Measurements from ENCODE around the gene KCNH5.

KCNH5 gene

GRCh38 chr14:62661818-62662217 lies 383.4 kb downstream of the KCNH5 start:
- H4K20me1 ChIP-seq (ENCODE audit: insufficient read depth, low read length), result no peaks in the 10 kb centered on the region
- no peak overlapping the region for H2AFZ ChIP-seq (ENCODE audit: low read length)
- H3K9me3 ChIP-seq (replicated peaks; ENCODE audit: insufficient read depth, low read length), result no peaks in the 10 kb centered on the region
- TF ChIP-seq EZH2 (optimal IDR thresholded peaks at IDR 0.05; ENCODE audit: low read depth, low read length), result no peak
- no peak for TF ChIP-seq EZH2phosphoT487 (IDR thresholded peaks at IDR 0.05; ENCODE audit: low read length)
- no peak for TF ChIP-seq CTCF (IDR thresholded peaks at IDR 0.05; ENCODE audit: low read length)
- DNase-seq, result peak; percentile 7
- no peak overlapping the region for H3K4me3 ChIP-seq (ENCODE audit: low read length)
- H3K27ac ChIP-seq (ENCODE audit: low read length), result no peak overlapping the region
- no peaks in the 10 kb centered on the region for H3F3A ChIP-seq (ENCODE audit: insufficient read depth, low read length)
- H3K9ac ChIP-seq (ENCODE audit: low read length), result no peak overlapping the region
- no peaks in the 10 kb centered on the region for H3K27me3 ChIP-seq (replicated peaks; ENCODE audit: insufficient read depth, low read length)
- no peaks in the 10 kb centered on the region for H3K79me2 ChIP-seq (ENCODE audit: low read length)
- no peaks in the 10 kb centered on the region for H3K9me2 ChIP-seq (replicated peaks; ENCODE audit: insufficient read depth, low read length)
- H3K4me1 ChIP-seq (ENCODE audit: low read length), result no peaks in the 10 kb centered on the region
- H3K4me2 ChIP-seq (ENCODE audit: low read depth, low read length), result no peak overlapping the region
- no peaks in the 10 kb centered on the region for H3K36me3 ChIP-seq (replicated peaks; ENCODE audit: insufficient read depth, low read length)

GRCh38 chr14:62658631-62659030 lies 386.6 kb downstream of the KCNH5 start:
- H3K4me2 ChIP-seq (ENCODE audit: low read depth, low read length), result no peak overlapping the region
- no peak overlapping the region for H3K4me3 ChIP-seq (ENCODE audit: low read length)
- no peaks in the 10 kb centered on the region for H3K4me1 ChIP-seq (ENCODE audit: low read length)
- no peaks in the 10 kb centered on the region for H3K36me3 ChIP-seq (replicated peaks; ENCODE audit: insufficient read depth, low read length)
- H3K9ac ChIP-seq (ENCODE audit: low read length), result no peak overlapping the region
- no peaks in the 10 kb centered on the region for H3K9me2 ChIP-seq (replicated peaks; ENCODE audit: insufficient read depth, low read length)
- H4K20me1 ChIP-seq (ENCODE audit: insufficient read depth, low read length), result no peaks in the 10 kb centered on the region
- H2AFZ ChIP-seq (ENCODE audit: low read length), result no peak overlapping the region
- TF ChIP-seq EZH2phosphoT487 (IDR thresholded peaks at IDR 0.05; ENCODE audit: low read length) (no peak), EZH2 (optimal IDR thresholded peaks at IDR 0.05; ENCODE audit: low read depth, low read length) (no peak), CTCF (IDR thresholded peaks at IDR 0.05; ENCODE audit: low read length) (no peak)
- H3F3A ChIP-seq (ENCODE audit: insufficient read depth, low read length), result no peaks in the 10 kb centered on the region
- no peaks in the 10 kb centered on the region for H3K9me3 ChIP-seq (replicated peaks; ENCODE audit: insufficient read depth, low read length)
- H3K27me3 ChIP-seq (replicated peaks; ENCODE audit: insufficient read depth, low read length), result no peaks in the 10 kb centered on the region
- no peaks in the 10 kb centered on the region for H3K79me2 ChIP-seq (ENCODE audit: low read length)
- H3K27ac ChIP-seq (ENCODE audit: low read length), result no peak overlapping the region
- no peak for DNase-seq

GRCh38 chr14:62657376-62657775 lies 387.9 kb downstream of the KCNH5 start:
- no peak overlapping the region for H3K4me3 ChIP-seq (ENCODE audit: low read length)
- no peaks in the 10 kb centered on the region for H3K27me3 ChIP-seq (replicated peaks; ENCODE audit: insufficient read depth, low read length)
- H3K9me3 ChIP-seq (replicated peaks; ENCODE audit: insufficient read depth, low read length), result no peaks in the 10 kb centered on the region
- no peaks in the 10 kb centered on the region for H3K36me3 ChIP-seq (replicated peaks; ENCODE audit: insufficient read depth, low read length)
- TF ChIP-seq EZH2 (optimal IDR thresholded peaks at IDR 0.05; ENCODE audit: low read depth, low read length), result no peak
- H4K20me1 ChIP-seq (ENCODE audit: insufficient read depth, low read length), result no peaks in the 10 kb centered on the region
- no peak overlapping the region for H2AFZ ChIP-seq (ENCODE audit: low read length)
- no peaks in the 10 kb centered on the region for H3K4me1 ChIP-seq (ENCODE audit: low read length)
- H3F3A ChIP-seq (ENCODE audit: insufficient read depth, low read length), result no peaks in the 10 kb centered on the region
- H3K9me2 ChIP-seq (replicated peaks; ENCODE audit: insufficient read depth, low read length), result no peaks in the 10 kb centered on the region
- H3K4me2 ChIP-seq (ENCODE audit: low read depth, low read length), result no peak overlapping the region
- no peak for DNase-seq
- H3K27ac ChIP-seq (ENCODE audit: low read length), result no peak overlapping the region
- no peak overlapping the region for H3K9ac ChIP-seq (ENCODE audit: low read length)
- H3K79me2 ChIP-seq (ENCODE audit: low read length), result no peaks in the 10 kb centered on the region

GRCh38 chr14:62655166-62655565 lies 390.1 kb downstream of the KCNH5 start:
- H3K4me3 ChIP-seq (ENCODE audit: low read length), result no peak overlapping the region
- no peaks in the 10 kb centered on the region for H3K4me1 ChIP-seq (ENCODE audit: low read length)
- no peak overlapping the region for H3K4me2 ChIP-seq (ENCODE audit: low read depth, low read length)
- no peaks in the 10 kb centered on the region for H3K36me3 ChIP-seq (replicated peaks; ENCODE audit: insufficient read depth, low read length)
- H3K9ac ChIP-seq (ENCODE audit: low read length), result no peak overlapping the region
- no peaks in the 10 kb centered on the region for H3K9me2 ChIP-seq (replicated peaks; ENCODE audit: insufficient read depth, low read length)
- H3F3A ChIP-seq (ENCODE audit: insufficient read depth, low read length), result no peaks in the 10 kb centered on the region
- DNase-seq, result no peak
- H3K27me3 ChIP-seq (replicated peaks; ENCODE audit: insufficient read depth, low read length), result no peaks in the 10 kb centered on the region
- no peaks in the 10 kb centered on the region for H3K9me3 ChIP-seq (replicated peaks; ENCODE audit: insufficient read depth, low read length)
- TF ChIP-seq CTCF (IDR thresholded peaks at IDR 0.05; ENCODE audit: low read length) (no peak), EZH2phosphoT487 (IDR thresholded peaks at IDR 0.05; ENCODE audit: low read length) (no peak), EZH2 (optimal IDR thresholded peaks at IDR 0.05; ENCODE audit: low read depth, low read length) (no peak)
- no peaks in the 10 kb centered on the region for H3K79me2 ChIP-seq (ENCODE audit: low read length)
- H2AFZ ChIP-seq (ENCODE audit: low read length), result no peak overlapping the region
- H3K27ac ChIP-seq (ENCODE audit: low read length), result no peak overlapping the region
- no peaks in the 10 kb centered on the region for H4K20me1 ChIP-seq (ENCODE audit: insufficient read depth, low read length)

Data from MM.1S (cell line).